GM19328 (cell line): Measurements from ENCODE around the gene AMZ1.
"Not testable (repeated sequence)": the region's sequence is repeated elsewhere in the genome, so short reads cannot be mapped to it uniquely, and the experiment has no call there.

Experiments
- ATAC-seq: cut with Tn5 transposase; IDR thresholded peaks from one replicate; pipeline ENCODE4 v1.9.1; 2021; ENCODE audit warnings: mild to moderate bottlenecking, moderate library complexity; ENCODE audit not compliant: unreplicated experiment

AMZ1 gene

DNA sequence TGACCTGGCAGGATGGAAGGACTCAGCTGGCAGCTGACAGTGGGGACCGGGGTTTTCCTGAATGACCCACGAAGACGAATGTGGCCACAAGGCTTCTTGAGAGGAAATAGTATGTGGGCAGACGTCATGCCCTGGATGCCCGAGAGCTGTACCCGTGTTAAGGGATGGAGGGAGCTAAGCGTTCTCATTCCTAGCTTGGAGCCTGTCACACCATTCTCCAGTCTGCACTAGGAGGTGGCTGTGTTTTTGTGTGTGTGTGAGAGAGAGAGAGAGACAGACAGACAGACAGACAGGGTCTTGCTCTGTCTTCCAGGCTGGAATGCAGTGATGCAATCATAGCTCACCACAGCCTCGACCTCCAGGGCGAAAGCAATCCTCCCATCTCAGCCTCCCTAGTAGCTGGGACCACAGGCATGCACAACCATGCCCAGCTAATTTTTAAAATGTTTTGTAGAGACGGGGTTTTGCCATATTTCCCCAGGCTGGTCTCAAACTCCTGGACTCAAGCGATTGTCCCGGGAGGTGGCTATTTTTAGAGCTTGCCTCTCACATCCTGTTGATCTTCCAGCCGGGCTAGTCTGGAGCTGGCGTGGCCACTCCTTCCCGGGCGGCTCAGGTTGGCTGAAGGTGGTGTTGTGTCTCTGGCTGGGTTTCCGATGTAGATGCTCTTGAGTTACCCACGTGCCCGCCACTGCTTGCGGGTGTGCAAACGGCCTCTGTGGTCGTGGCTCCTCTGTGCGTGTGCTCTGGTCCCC lies 2.1 kb downstream of the AMZ1 start:
- ATAC-seq: no peak

DNA sequence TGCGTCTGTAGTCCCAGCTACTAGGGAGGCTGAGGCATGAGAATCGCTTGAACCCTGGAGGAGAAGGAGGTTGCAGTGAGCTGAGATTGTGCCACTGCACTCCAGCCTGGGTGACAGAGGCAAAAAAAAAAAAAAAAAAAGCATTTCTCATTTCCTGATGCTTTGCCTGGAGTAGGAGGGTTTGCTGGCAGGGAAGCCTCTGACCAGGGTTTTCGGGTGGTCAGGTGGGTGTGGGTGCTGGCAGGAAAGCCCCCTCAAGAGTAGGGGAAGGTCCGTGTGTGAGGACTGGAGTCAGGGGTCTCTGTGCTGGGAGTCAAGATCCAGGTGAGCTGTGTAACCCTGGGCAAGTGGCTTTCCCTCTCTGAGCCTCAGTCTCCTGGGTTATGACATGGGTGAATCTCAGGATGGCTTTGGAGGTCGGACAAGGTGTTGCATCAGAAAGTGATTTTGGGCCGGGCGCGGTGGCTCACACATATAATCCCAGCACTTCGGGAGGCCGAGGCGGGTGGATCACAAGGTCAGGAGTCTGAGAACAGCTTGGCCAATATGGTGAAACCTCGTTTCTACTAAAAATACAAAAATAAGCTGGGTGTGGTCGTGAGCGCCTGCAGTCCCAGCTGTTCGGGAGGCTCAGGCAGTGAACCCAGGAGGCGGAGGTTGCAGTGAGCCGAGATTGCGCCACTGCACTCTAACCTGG lies 3.2 kb downstream of the AMZ1 start:
- ATAC-seq: no peak

DNA sequence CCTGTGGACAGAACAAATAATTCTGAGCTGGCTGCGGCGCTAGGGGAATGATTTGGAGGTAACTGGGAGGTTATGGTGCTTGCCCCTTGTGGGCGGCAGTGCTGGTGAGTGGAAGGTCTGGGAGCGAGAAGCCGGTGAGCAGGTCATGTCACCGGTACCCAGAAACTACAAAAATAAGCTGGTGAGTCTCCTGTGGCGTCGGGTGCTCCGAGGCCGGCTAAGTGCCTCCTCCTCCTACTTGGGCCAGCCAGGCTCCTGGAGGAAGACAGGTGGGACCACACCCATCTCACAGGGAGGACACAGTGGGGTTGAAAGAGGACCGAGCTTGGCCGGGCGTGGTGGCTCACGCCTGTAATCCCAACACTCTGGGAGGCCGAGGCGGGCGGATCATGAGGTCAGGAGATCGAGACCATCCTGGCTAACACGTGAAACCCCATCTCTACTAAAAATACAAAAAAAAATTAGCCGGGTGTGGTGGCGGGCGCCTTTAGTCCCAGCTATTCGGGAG lies 4.0 kb downstream of the AMZ1 start:
- ATAC-seq: not testable (repeated sequence)

DNA sequence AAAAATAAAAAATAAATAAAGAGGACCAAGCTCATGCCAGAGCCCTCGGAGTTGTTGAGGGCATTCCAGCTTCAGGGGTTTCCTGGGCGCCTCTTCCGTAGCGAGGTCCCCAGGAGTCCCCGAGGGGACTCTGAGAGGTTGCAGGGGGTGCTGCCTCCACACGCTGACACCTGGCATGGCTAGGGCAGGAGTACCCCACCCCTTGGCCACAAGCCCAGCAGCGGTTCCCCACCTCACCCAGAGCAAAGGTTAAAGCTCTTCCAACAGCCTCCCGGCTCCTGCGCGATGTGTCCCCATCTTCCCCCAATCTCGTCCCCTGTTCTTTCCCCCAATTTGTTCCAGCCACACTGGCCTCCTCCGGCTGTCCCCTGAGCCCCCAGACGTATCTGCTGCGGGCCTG lies 4.5 kb downstream of the AMZ1 start:
- ATAC-seq: no peak

DNA sequence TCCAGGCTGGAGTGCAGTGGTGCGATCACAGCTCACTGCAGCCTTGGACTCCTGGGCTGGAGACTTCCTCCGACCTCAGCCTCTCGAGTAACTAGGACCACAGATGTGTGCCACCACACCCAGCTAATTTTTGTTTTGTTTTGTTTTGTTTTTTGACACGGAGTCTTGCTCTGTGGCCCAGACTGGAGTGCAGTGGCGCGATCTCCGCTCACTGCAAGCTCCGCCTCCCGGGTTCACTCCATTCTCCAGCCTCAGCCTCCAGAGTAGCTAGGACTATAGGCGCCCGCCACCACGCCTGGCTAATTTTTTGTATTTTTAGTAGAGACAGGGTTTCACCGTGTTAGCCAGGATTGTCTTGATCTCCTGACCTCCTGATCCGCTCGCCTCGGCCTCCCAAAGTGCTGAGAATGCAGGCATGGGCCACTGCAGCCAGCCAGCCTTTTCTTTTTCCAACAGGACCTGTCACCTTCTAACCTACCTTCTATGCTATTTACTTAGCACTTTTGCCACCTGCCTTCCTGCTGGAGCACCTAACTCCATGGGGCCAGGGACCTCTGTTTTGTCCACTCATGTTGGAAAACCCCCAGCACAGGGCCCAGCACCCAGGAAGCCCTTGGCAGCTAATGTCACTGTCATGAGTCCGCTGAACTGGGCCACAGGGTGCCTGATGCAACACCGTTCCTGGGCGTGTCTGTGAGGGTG lies 5.6 kb downstream of the AMZ1 start:
- ATAC-seq: not testable (repeated sequence)

DNA sequence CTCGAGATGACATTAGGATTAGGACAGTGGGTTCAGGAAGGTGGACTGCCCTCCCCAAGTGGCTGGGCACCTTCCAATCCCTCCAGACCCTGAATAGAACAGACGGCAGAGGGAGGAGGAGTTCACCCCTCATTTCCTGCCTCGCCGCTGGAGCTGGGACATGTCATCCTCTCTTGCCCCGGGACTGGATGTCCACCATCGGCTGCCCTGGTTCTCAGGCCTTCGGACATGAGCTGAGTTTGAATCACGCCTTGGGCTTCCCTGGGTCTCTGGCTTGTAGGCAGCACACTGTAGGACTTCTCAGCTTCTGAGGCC lies 6.1 kb downstream of the AMZ1 start:
- not testable (repeated sequence) for ATAC-seq

DNA sequence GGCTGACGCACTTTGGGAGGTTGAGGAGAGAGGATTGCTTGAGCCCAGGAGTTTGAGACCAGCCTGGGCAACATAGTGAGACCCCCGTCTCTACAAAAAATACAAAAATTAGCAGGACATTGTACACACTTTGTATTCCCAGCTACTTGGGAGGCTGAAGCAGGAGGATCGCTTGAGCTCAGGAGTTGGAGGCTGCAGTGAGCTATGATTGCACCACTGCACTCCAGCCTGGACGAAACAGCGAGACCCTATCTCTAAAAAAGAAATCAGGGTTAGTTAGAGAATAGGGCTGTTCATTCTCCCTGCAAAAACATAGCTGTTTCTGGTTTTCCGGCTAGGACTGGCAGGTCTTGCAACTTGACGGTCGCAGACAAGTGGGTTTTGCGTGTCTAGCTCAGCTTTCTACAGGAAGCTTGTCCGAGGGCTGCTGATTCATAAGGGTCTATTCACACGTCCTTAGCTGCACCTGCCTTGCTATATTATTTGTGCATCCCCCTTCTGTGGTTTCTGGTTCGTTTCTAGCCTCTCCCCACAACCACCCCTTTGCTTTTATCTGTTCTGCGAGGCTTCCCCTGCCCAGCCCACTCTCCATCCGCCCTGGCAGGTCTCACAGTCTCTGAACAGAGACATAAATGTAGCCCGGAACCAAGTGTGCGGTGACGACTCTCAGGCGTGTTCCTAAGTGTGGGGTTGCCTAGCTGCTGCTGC lies 10.7 kb downstream of the AMZ1 start:
- ATAC-seq: peak; percentile 88

DNA sequence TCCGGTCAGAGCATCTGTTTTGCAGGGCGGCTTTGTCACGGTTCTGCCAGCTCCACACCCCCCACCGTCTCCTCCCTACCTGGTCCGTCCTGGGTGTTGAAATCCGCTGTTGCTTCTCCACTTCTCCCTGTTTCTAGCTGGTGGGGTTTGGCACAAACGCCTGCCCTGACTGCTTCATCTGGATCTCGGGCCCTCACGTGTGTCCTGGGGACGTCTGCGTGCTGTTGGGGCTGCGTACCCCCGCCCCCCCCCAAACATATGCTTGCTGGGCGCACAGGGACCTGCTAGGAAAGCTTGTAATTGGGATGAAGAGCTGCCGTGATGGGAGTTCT lies 11.3 kb downstream of the AMZ1 start:
- no peak for ATAC-seq

DNA sequence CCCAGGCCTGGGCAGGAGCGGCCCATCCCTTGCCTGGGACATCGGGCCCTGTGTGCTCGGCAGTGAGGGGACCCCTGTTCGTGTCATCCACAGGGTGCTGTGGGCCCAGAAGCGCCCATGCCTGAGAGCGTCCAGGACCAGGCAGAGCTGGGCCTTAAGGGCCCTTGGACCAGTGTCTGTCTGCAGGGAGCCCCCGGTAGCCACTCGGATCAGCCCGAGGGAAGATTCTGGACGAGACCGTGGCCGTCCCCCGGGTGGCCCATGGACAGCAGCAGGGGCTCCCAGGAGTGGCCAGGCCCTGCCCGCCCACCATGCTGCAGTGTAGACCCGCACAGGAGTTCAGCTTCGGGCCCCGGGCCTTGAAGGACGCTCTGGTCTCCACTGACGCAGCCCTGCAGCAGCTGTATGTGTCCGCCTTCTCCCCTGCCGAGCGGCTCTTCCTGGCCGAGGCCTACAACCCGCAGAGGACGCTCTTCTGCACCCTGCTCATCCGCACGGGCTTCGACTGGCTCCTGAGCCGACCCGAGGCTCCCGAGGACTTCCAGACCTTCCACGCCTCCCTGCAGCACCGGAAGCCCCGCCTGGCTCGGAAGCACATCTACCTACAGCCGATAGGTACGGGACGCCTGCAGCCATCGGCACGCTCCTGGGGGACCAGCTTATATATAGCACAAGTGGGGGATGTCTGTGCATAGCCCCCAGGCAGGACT lies 12.3 kb downstream of the AMZ1 start:
- ATAC-seq: no peak

DNA sequence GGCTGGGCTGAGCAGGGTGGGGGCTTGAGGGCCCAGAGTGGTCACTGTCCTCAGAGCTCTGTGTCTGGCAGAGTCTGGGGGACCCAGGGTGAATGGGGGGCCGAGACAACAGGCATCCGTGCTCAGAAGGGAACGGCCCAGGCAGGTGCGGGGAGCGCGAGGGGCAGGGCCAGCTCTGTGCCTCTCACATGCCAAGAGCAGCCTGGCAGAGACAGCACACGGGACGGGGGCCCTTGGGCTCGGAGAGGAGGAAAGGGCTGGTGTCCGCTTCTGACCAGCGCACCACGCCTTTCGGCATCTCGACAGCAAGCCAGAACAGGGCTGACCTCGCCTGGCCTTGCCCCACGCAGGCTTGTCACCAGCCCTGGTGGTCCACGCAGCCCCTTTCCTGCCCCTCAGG lies 13.4 kb downstream of the AMZ1 start:
- ATAC-seq: no peak

DNA sequence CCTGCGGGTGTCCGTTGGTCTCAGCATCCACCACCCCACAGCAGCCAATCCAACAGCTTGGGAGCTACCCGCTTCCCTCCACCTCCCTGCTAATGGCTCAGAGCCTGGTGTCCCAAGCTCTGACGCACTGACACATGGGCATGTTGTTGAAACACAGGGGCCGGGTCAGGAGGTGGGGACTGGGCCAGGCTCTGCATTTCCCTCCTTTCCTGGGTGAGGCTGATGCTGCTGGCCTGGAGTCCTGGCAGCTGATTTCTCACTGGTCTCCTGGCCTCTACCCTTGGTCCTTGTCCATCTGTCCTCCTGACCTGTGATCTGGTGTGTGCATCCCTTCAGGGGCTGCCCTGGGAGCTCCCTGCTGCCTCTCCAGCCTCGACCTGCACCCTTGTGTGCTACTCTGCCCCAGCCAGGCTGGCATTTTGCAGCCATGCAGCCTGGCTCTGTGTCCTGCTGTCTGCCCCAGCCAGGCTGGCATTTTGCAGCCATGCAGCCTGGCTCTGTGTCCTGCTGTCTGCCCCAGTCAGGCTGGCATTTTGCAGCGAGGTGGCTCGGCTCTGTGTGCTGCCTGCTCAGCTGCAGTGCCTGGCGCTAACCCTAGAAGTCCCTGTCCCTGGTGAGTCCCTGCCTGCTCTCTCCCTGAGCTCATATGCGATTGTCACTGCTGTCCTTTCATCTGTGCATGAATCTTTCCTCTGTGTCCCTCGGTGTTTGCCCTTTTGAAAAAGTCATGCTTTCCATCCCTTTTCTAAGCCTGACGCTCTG lies 14.0 kb downstream of the AMZ1 start:
- ATAC-seq: no peak

DNA sequence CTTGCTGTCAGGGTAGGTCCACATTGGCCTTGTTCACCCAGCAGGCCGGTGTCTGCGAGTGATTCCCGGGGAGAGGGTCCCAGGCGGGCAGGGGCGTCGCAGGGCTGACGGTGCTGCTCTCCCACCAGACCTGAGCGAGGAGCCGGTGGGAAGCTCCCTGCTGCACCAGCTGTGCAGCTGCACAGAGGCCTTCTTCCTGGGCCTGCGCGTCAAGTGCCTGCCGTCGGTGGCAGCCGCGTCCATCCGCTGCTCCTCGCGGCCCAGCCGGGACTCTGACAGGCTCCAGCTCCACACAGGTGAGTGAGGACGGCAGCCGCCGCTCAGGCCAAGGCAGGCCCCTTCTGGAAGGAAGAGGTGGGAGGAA lies 14.6 kb downstream of the AMZ1 start:
- ATAC-seq: no peak

DNA sequence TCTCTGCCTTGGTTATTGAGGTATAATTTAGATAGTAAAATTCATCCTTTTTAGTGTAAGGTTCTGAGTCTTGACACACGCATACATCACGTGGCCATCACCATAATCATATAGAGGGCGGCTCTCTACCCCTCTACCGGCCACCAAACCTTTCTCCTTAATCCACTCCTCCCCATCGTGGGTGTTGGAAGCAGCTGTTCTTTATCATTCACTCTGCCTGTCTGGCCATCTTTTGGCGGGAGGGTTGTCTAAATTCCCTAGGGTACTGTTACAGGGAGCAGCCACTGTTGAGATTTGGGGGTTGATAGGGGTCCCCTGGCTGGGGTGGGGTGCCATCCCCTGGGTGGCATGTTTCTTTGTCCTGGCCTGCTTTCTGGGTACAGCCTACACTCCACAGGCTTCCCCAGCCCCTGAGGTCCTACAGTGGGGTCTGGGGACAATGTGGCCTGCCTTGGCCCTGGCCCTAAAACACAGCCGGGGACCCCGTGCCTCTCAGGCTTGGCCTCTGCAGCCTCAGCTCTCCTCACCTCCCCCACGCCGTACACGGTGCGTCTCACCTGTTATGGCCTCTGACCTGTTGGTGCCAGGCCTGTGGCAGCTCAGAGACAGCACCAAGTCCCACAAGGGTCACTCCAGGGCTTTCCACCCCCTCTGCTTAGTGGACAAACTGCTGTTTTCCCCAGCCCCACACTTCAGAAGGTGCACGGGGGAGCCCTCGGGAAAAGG lies 17.5 kb downstream of the AMZ1 start:
- no peak for ATAC-seq

DNA sequence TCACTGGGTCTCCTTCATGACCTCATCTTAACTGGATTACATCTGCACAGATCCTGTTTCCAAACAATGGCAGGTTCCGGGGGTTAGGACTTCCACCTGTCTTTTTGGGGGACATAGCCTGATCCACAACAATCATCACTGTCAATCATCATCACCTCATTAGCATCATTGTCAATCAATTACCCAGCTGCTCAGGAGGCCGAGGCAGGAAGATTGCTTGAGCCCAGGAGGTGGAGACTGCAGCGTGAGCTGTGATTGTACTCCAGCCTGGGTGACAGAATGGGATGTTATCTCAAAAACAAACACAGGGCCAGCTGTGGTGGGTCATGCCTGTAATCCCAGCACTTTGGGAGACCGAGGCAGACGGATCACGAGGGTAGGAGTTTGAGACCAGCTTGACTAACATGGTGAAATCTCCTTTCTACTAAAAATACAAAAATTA lies 18.7 kb downstream of the AMZ1 start:
- no peak for ATAC-seq

DNA sequence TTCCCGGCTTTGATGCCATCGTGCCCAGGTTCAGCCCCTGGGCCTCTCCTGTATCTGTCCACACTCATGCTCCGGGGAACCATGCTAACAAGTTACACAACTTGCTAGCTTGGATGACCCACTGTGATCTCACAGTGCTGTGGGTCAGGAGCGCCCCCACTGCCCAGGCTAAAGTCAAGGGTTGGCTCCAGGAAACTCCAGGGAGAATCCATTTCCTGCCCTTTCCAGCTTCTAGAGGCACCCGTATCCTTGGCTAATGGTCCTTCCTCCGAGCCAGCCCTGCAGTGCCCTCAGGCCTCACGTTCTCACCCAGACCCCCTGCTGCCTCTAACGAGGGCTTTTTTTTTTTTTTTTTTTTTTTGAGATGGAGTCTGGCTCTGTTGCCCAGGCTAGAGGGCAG lies 19.5 kb downstream of the AMZ1 start:
- no peak for ATAC-seq

DNA sequence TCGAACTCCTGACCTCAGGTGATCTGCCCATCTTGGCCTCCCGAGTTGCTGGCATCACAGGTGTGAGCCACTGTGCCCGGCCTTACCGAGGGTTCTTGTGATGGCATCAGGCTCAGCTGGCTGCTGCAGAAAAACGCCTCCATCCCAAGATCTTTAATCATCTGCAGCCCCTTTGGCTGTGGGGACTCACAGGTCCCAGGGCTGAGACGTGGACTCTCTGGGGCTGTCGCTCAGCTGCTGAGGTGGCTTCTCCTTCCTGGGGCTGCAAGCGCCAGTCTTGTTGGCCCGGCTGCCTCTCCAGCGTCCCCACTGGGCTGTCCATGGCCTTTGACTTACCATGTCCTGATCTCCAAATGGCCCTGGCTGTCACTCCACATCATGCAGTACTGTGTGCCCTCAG lies 20.0 kb downstream of the AMZ1 start:
- ATAC-seq: no peak

DNA sequence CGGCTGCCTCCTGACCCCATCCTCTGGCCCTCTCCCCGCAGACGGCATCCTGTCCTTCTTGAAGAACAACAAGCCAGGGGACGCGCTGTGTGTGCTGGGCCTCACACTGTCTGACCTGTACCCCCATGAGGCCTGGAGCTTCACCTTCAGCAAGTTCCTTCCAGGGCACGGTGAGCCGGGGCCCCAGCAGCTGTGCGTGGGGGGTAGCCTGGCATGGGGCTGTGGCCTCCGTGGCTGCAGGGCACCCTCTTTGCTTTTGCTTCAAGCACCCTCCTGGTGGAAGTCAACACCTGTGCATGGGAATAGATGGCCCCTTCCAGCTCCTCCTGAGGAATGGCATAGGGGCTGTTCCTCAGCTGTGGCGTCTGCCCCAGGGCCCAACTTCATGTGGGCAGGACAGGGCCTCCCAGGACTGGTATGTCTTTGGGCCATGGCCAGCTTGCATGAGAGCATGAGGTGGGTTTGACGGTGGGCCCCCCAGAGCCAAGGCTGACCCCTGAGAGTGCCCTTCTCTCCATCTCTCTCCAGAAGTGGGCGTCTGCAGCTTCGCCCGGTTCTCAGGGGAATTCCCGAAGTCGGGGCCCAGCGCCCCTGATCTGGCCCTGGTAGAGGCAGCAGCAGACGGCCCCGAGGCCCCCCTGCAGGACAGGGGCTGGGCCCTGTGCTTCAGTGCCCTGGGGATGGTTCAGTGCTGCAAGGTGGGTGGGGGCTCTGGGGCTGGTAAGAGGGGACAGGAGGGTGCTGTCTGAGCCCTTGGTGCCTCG lies 20.7 kb downstream of the AMZ1 start:
- no peak for ATAC-seq

DNA sequence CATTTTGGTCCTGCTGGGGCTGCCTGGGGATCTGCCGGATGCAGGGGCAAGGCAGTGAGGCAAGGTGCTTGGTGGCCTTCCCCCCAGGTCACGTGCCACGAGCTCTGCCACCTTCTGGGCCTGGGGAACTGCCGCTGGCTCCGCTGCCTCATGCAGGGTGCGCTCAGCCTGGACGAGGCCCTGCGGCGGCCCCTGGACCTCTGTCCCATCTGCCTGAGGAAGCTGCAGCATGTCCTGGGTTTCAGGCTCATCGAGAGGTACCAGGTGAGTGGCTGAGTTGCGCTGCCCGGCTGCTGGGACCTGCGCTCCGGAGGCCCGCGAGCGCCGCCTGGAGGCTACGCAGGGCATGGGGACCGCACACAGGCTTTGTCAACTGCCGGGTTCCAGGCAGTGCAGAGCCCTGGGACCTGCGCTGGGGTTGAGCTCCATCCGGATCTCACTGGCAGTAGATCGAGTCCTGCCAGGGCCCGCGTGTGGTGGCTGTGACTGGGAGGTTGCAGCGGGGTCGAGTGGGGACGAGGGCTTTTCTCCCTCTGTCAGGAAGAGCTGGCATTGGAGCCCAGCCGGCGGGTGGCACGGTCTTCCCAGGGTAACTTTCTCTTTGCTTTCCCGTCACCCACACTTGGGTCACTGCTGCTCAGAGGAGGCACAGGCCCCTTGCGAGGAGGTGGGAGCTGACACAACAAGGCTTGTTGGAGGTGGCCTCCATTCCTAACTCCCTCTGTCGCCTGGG lies 21.7 kb downstream of the AMZ1 start:
- ATAC-seq: peak; percentile 78
